Measurements from ENCODE around the gene UGT1A6.

DNA sequence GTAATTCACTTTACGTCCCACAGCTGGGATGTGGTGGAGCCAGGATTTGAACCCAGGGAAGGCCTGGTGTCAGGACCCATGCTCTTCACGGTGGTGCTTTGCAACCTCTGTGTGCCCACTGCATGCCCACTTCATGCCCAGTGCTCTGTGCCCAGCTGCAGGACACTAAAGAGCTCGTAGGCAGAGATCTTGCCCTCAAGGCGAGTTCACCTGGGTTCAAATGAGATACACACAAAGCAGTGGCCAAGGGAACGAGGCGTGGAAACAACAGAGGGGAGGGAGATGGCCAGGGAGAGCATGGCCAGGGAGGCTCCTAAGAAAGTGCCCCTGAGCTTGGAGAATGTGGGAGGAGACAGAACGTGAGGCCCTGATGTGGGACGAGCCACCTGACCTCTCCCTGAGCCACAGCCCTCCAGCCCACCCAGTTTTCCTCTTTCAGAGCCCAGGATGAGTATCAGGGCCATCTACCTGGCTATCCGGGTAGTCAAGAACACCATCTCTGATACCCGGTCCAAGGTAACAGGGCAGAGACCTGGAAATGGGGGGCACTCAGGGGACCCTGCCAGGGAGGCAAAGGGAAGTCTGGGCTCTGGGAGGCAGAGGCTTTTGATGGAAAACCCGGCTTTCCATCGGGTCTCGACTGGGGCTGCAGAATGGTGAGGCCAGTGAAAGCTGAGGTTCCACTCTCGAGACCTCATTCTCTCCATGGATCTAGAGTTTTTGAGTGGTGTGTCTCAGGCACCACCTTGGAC is 105.8 kb downstream of the UGT1A6 start:
- TF ChIP-seq, protein P1, sequence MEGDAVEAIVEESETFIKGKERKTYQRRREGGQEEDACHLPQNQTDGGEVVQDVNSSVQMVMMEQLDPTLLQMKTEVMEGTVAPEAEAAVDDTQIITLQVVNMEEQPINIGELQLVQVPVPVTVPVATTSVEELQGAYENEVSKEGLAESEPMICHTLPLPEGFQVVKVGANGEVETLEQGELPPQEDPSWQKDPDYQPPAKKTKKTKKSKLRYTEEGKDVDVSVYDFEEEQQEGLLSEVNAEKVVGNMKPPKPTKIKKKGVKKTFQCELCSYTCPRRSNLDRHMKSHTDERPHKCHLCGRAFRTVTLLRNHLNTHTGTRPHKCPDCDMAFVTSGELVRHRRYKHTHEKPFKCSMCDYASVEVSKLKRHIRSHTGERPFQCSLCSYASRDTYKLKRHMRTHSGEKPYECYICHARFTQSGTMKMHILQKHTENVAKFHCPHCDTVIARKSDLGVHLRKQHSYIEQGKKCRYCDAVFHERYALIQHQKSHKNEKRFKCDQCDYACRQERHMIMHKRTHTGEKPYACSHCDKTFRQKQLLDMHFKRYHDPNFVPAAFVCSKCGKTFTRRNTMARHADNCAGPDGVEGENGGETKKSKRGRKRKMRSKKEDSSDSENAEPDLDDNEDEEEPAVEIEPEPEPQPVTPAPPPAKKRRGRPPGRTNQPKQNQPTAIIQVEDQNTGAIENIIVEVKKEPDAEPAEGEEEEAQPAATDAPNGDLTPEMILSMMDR (IDR thresholded peaks at IDR 0.05; ENCODE audit: insufficient read depth, low read length), result no peak
- TF ChIP-seq POLR2AphosphoS5 (IDR thresholded peaks at IDR 0.05; ENCODE audit: low read depth) (no peak), GABPA (IDR thresholded peaks at IDR 0.05; ENCODE audit: low read depth) (no peak), REST (IDR thresholded peaks at IDR 0.05; ENCODE audit: insufficient replicate concordance, low read depth) (no peak), SPI1 (IDR thresholded peaks at IDR 0.05; ENCODE audit: borderline replicate concordance, low read depth) (no peak)
